Amniotic stem cell (primary cell): Measurements from ENCODE around the gene TBC1D22A.

Source experiments
- DNase-seq: peaks from one replicate; lab custom pipeline; 2025; lab: John Stamatoyannopoulos, UW

Gene TBC1D22A

DNA sequence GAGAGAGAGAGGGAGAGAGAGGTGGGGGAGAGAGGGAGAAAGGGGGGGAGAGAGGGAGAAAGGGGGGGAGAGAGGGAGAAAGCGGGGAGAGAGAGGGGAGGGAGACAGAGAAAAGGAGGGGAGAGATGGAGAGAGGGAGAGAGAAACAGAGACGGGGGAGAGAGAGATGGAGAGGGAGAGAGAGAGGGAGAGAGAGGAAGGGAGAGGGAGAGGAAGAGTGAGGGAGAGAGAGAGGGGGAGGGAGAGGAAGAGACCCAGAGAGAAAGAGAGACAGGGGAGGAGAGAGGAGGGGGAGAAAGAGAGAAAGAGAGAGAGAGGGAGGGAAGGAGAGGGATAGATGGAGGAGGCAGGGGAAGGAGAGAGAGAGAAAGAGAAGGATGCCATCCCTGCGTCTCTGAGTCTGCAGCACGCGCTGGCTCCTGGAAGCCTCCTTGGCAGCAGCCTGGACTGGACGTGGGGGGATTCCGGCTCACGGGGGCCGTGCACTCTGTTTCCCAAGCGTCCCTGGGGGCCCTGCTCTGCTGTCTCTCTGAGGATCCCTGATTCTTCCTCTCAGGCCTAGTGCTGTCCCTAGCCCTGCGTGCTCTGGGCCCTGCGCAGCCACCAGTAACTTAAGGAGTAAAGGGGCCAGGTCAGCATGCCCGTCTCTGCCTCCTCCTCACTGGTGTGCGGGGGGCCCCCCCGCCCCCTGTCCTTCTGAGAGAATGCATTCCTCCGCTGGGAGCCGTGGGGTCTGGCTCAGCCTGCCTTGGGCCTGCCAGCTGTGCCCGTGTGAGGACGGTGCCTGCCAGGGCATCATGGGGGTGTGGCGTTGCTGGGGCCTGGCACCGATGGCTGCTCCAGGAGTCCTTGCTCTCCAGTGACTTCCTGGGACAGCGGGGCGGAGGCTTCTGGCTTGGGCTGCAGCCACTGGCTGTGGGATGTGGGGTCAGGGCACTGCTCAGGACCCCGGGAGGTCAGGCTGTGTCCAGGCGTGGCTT, 429.5 kb downstream of the TBC1D22A start:
- no peak for DNase-seq

DNA sequence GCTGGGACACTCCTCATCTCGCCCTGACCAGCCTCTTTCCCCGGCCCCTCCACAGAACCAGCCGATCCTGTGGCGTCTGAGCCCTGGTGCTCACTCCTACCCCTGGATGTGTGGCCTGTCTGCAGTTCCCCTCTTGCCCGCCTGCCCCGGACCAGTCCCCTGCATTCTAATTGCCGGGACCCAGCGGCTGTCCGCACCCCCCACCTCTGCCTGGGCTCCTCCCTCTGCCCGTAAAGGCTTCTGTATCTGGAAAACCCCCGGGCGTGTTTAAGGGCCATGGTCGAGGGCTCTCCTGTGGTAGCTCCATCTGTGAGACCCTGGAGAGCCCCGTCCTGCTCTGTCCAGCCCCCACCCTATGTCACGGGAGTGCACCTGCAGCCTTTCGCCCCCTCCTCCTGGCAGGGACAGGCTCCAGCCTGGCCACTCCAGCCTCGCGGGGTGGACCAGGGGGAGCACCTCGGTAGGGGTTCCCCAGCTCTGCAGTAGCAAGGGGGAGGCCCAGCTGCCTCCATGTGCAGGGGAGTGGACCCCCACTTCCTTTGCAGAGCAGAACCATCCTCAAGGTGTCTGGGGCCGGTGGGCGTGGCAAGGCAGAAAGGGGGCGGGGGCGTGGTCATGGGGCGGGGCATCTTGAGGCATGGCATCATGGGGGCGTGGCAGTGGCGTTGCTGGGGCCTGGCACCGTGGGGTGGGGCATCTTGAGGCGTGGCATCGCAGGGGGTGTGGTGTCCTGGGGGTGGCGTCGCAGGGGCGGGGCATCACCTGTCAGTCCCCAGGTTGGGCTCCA, 430.4 kb downstream of the TBC1D22A start:
- no peak for DNase-seq

GRCh38 chr22:47193606-47194329, 431.3 kb downstream of the TBC1D22A start:
- no peak for DNase-seq

DNA sequence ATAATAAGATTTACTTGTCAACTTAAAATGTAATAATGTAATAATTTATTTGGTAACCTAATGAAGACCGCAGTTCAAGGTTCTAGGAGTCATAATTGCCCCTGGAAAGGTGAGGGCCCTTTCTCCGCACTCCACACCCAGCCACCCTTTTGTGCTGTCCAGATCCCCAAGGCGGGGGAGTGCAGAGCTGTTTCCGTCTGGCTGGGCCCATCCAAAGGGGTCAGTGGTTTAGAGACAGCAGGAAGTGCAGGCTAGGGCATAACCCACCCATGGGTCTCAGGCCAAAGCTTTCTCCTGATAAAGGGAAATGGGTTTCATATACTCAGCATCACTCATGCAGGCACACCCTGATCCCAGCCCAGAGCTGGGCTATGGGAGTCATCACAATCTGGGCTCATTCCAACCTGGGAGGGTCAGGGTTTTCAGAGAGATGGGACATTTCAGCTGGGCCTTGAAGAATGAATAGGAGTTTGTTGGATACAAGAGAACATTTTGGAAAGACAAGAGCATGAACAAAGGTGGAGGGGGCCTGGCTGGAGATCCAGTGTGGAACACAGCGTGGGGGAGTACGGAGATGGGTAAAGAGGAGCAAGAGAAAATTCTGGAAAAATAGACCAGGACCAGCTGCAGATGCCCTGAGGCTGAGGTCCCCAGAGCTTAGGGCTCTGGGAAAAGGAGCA, 432.2 kb downstream of the TBC1D22A start:
- no peak for DNase-seq

GRCh38 chr22:47195156-47195483, 432.7 kb downstream of the TBC1D22A start:
- DNase-seq, result no peak

GRCh38 chr22:47195484-47196165, 433.2 kb downstream of the TBC1D22A start:
- DNase-seq, result no peak

DNA sequence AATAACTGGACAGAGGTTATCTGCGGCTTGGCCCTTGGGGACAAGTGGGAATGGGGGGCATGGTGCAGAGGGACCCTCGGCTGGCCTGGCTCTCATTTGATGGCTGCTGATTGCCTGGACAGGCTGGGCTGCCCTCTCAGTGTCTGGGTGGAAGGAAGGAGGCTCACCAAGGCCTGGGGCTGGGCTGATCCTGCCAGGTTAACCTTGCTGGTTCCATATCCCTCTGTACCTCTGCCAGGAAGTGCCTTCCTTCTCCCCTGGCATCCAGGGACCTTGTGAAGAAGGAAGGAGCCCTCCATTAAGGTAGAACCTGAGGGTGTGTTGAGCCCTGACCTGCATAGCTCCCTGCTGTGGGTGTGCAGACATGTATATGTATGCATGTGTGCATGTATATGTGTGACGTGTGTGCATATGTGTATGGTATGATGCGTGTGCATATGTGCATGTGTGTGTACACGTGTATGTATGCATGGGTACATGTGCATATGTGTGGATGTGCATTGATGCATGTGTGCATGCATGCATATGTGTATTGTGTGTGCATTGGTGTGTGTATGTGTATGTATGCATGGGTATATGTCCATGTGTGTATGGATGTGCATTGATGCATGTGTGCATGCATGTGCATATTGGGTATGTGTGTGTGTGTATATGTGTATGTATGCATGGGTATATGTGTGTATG, 433.9 kb downstream of the TBC1D22A start:
- no peak for DNase-seq

DNA sequence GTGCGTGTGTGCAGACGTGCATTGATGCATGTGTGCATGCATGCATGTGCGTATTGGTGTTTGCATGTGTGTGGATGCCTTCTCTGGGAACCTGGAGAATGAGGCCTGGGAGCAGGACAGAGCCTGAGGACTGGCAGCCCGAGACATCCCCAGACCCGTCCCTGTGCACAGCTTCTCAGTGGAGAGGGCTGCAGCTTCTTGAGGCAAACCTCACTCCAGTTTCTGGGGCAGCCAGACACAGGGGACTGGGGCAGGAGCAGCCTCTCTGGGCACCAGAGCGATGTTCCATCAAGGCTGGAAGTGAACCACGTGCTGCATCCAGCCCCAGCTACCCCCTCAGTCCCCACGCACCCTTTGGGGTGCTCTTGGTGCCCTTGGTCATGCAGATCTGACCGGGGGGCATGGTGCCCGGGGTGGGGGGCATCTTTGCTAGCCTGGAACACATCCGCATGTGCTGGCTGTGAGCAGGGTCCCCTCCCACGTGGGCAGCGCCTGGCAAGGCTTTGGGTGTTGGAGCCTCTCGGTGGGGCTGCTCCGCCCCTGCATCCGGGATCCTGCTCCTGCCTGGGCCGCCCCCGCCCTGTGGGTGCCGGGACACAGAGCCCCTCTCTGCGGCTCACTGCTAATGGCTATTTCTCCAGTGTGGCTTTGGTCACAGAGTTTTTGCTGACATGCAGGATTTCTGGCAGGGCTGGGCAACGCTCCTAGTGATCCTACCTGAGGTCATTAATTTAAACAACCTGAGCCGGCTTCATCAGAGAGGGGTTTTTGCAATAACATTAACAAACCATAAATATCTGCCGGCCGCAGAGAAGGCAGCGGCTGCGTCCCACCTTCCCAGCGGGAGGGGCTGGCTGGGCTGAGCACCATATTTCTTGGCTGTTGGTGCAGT, 434.7 kb downstream of the TBC1D22A start:
- no peak for DNase-seq

DNA sequence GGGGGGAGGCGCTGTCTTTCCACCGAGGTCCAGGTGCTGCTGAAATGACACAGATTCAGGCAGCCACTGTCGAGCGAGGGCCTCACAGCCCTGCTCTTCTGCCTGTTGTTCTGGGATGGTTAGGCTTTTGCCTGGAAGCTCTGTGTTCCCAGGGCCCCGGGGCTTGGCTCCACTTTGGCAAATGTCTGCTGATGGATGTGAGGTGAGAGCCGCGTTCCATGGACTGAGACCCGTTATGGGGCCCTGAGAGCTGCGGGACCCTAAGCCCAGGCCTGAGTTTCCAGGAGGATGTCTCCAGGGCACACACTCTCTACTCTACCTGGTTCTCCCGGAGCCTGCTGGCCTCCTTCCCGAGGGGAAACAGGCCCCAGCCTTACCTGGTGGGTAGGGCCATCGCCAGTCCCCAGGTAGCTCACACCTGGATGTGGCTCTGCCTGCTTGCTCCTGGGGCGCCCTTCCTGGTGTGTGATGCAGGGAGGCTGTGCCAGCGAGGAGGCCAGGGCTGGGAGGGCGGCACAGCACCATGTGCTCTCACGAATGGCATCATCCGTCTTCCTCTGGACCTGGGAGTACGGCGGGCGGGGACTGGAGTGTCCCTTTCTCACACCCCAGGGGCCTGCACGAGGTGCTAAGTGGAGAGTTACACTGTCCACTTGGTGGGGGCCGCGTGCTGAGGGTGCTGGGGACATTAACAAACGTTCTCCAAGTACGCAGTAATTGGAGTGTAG, 435.5 kb downstream of the TBC1D22A start:
- DNase-seq, result no peak

DNA sequence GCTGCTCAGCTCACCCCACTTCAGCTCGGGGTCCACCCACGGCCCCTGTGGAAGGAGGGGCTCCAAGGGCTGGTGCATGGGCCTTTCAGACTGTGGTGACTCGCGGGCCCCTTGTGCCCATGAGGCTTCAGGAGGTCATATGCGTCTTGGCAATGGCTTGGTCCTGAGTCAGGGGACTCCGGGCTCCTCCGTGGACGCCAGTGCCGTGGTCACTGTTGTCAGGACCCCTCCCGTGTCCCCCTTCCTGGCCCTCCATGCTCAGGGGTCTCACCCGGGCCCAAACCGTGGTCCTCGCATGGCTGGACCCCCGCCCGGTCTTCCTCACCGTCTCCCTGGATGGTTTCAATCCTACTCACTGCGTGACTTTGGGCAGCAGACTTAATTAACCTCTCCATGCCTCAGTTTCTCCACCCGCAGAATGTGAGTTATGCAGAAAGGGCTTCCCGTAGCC, 436.4 kb downstream of the TBC1D22A start:
- DNase-seq, result no peak

DNA sequence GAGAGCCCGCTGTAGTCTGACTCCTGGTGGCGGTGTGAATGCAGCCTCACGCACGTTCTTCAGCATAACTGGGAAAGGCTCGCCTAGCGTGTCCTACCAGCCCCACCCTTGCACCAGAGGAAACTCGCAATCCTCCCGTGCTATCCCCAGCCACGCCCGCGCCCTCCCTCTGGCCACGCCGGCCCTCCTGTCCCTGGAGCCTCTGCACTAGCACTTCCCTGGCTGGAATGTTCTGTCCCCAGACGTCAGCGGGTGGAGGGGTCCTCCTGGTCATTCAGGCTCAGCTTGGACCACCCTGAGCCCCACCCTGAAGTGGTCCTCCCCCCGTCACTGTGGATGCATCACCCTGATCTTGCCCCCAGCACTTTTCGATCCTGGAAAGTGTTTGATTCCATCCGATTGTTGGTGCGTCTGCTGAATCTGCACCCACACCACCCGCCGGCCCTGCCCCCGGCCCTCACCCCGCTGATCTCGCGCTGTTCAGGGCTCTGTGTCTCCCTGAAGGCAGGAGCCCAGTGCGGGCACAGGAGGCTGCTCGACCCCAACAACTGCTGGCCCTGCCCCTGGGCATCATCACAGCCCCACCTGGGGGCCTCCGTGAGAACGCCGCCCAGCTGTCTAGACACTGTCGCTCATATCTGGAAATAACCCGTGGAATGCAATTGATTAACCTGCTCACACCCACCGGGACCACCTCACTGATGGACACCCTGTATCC, 437.0 kb downstream of the TBC1D22A start:
- no peak for DNase-seq

DNA sequence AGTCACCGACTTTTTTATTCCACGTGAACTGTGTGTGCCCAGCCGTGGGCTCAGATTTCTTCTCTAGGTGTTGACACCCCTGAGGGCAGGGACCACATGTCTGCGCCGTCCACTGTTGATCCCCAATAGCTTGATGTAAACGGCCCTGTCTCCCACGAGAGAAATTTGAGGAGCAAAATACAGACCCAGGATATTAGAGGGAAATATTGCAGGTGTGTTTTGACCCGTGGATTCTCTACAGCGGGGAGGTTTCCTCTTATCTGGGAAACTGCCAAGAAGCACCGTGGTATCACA, 437.5 kb downstream of the TBC1D22A start:
- DNase-seq, result no peak

DNA sequence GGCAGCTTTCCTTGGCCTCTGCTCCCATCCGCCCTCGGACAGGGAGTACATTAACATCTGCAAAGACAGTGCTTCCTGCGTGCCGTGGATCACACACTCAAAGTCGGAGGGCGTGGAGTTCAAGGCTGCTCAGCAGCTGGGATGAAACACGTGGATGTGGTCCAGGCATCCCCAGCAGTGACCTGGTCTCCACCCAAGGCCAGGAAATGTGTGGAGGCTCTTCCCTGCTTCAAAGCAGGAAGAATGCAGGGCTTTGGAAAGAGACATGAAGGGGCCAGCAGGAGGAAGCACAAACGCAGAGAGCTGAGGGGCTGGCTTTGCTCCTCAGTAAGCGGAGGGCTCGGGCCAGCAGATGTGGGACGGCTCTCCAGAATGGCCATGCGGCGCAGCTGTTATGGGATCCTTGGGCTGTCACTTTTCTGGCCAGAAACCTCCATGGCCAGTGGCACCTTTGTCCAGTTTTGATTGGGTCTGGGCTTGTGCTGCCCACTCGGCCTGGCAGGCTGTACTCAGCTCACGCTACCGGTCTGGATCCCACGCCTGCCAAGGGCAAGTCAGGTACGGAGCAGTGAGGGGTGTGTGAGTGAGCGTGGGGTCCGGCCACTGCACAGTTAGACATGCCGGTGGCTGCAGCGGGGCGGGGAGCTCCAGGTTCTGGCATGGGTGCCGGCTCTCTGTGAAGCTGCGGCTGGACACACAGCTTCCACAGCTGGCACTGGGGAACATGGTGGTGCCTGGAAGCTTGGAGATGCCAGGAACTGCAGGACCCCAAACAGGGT, 438.0 kb downstream of the TBC1D22A start:
- no peak for DNase-seq

DNA sequence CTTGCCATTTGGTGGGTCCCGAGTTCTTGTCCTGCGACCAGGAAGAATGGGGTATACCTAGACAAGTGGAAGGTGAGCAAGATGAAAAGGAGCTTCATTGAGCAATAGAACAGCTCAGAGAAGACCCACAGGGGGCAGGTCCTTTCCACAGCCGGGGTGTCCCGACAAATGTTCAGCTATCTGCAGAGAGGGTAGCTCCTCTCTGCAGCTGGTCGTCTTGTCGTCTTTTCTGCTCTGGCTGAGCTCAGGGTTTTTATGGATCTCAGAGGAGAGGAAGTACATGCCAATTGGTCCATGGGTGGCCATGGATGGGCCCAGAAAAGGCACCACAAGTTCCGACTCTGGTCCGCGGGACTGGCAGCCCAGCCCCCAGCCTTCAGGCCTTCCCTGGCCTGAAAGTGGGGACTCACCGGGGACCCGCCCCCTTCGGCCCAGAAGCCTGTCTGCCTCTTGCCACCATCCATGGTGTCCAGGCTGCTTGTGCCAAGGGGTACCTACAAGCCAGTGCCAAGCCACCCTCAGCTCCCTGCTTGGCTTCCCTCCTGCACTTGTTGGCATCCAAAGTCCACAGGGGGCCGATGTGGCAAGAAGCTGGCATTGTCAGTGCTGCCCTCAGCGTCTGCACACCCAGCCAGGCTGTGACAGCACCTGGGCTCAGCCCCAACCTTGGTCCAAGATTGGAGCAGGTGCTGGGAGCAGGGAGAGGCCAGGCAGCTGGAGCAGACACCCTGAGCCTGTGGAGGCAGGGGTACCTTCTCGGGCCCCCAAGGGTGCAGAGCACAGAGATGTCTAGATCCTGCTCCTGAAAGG, 438.9 kb downstream of the TBC1D22A start:
- no peak for DNase-seq

- no peak for DNase-seq
Measured at GRCh38 chr22:47201996-47202818, 439.8 kb downstream of the TBC1D22A start.
